T-helper 2 cell treated with Interferon-gamma antibody and Interleukin-4, amounts not matched to agents 5 μg/mL and 100 μg/mL, for 36 hours (primary cell): ENCODE results near the gene MINDY1.

Experiments
- DNase-seq: peaks from one replicate; pipeline ENCODE4 v3.0.0; 2021; ENCODE audit warnings: low spot score
- H3K27ac Mint-ChIP-seq: one replicate; pipeline ENCODE4 v1.8.0; 2021; ENCODE audit warnings: mild to moderate bottlenecking, mixed read lengths
- H3K27me3 Mint-ChIP-seq: one replicate; pipeline ENCODE4 v1.8.0; 2021; ENCODE audit warnings: low read depth, mixed read lengths
- H3K36me3 Mint-ChIP-seq: one replicate; pipeline ENCODE4 v1.8.0; 2021; ENCODE audit warnings: low read depth, mixed read lengths
- H3K4me1 Mint-ChIP-seq: one replicate; pipeline ENCODE4 v1.8.0; 2021; ENCODE audit warnings: low read depth, mixed read lengths
- H3K4me3 Mint-ChIP-seq: one replicate; pipeline ENCODE4 v1.8.0; 2022; ENCODE audit warnings: mild to moderate bottlenecking, moderate library complexity, mixed read lengths
- H3K9me3 Mint-ChIP-seq: one replicate; pipeline ENCODE4 v1.8.0; 2021; ENCODE audit warnings: mixed read lengths

Gene MINDY1

DNA sequence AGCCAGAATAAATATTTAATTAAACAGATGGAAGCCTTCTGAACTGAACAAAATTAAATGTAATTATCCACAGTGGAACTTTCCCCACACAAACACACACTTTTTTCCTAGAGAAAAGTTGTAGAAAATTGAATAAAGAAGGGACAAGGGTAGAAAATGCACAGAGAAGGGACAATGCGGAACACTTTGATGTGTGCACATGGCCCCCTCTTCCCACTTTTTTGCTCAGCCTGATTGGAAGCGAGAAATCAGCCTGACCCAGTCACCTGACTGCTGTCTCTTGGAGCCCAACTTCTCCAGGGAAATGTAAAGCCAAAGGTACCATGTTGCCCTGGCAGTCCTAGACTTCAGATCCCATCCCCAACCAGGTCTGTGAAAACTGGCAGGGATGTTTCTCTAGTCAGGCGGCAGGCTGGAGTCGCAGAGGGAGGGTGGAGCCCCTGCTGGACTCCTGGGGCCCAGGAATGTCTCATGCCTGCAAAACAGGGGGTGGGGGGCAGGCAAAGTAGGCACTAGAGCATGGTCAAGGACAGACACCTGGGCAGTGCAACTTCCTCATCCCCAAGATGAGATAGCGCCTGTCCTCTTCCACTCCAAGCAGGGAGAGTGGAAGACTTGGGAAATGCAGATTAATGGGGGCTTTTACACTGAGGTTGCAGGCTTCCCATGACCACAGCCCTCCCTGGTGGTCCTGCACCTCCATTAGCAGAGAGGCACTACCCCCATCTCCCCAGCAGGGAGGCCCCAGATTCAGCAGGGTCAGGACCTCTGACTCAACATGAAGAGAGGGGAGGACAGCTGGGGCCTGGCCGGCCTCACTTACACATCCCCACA lies 34.9 kb downstream of the MINDY1 start:
- Mint-ChIP-seq H3K36me3 (peaks cover 34% of the 10 kb centered on the region), H3K27me3 (no peaks in the 10 kb centered on the region), H3K4me1 (peaks cover 47% of the 10 kb centered on the region), H3K4me3 (peak overlapping the region; percentile 92), H3K9me3 (no peaks in the 10 kb centered on the region), H3K27ac (peak overlapping the region; percentile 81)
- no peak for DNase-seq

DNA sequence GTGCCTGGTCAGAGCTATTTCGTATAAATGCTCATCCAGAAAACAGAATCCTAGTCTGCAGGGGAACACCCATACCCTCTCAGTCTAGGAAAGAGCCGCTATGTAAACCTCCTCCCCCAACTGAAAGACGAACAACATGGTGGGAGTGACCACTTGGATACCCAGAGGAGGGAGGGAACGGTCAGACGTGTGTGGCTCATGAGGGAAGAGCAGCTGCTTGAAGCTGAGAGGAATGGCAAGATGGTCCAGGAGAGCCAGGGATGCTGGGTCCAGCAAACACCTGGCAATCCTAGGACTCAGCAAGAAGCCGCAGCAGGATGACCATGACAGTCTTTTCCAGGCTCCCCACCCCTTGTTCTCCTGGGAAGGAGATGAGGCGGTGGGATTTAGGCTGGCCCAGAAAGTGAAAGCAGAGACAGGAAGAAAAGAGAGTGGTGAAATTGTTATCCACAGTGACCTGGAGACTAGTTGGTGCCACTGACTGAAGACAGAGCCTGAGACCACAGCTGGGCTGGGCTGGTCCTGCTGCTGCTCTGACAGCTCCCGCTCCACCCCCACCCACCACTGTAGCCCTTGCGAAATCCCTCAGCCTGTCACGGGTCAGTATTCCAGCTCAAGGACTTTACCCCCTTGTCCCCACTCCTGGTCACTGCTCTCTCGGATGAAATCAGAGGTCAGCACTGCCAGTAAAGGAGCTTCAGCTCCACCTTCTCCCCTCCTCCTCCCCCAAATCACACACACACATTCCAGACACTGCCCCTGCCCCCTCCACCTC lies 35.7 kb downstream of the MINDY1 start:
- Mint-ChIP-seq H3K9me3 (no peaks in the 10 kb centered on the region), H3K36me3 (peaks cover 42% of the 10 kb centered on the region), H3K4me1 (peaks cover 42% of the 10 kb centered on the region), H3K27ac (peak overlapping the region; percentile 60), H3K4me3 (peak overlapping the region; percentile 50), H3K27me3 (no peaks in the 10 kb centered on the region)
- DNase-seq = no peak

DNA sequence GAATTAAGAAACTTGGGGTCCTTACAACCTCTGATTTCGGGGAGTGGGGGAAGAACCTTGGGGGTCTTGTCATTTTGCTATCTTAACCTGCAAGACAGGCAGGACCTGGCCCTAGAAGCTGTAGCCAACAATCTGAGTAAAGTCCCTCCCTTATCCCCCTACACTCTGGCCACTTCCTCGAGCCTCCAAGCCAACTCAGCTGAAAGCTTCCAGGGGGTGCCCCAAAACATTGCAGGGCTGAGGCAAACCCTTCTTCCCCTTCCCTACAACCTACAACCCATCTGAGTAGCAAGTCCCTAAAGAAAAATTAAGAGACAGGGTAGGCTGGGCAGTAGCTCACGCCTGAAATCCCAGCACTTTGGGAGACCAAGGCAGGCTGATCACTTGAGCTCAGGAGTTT lies 37.1 kb downstream of the MINDY1 start:
- DNase-seq = no peak
- Mint-ChIP-seq H3K36me3 (peaks cover 51% of the 10 kb centered on the region), H3K27ac (no peak overlapping the region), H3K4me3 (no peak overlapping the region), H3K9me3 (no peaks in the 10 kb centered on the region), H3K27me3 (no peaks in the 10 kb centered on the region), H3K4me1 (peaks cover 36% of the 10 kb centered on the region)

DNA sequence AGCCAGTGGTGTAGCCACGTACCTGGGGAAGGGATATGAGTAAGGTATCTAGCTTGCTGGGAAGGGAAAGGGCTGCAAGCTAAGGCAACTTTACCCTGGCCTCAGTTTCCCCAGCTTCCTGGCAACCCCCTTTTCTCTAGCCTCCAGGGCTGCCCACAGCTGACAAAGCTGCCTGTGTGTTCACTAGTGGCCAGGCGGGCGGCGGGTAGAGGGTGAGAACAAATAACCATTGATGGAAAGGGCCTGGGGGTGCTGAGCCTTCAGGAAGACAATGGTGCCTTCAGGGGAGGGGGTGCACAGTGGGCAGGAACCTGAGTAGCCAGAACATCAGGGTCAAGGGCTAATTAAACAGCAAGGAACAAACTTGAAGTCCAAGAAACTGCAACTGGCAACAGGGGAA lies 38.2 kb downstream of the MINDY1 start:
- H3K4me3 Mint-ChIP-seq = no peak overlapping the region
- no peak overlapping the region for H3K27ac Mint-ChIP-seq
- peaks cover 34% of the 10 kb centered on the region for H3K4me1 Mint-ChIP-seq
- no peaks in the 10 kb centered on the region for H3K9me3 Mint-ChIP-seq
- DNase-seq = no peak
- H3K36me3 Mint-ChIP-seq = peaks cover 56% of the 10 kb centered on the region
- H3K27me3 Mint-ChIP-seq = no peaks in the 10 kb centered on the region

DNA sequence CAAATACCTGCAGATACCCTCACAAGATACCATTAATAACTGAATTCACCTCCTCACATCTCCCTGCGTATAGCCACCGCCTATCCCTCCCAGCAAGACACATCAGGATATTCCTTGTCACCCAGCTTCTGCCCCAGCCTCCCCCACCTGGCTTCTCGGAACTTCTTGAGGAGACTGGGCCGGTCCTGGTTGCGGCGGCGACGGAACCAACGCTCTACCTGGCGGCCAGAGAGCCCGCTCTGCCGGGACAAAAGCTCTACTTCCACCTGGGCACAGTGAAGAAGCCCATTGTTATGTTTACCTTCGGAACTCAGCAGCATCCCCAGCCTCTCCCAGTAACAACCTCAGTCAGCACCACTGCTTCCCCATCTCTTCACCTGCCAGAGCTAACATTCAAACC lies 38.8 kb downstream of the MINDY1 start:
- Mint-ChIP-seq H3K27ac (no peak overlapping the region), H3K27me3 (no peaks in the 10 kb centered on the region), H3K4me3 (no peak overlapping the region), H3K36me3 (peaks cover 58% of the 10 kb centered on the region), H3K9me3 (no peaks in the 10 kb centered on the region), H3K4me1 (peaks cover 28% of the 10 kb centered on the region)
- no peak for DNase-seq

DNA sequence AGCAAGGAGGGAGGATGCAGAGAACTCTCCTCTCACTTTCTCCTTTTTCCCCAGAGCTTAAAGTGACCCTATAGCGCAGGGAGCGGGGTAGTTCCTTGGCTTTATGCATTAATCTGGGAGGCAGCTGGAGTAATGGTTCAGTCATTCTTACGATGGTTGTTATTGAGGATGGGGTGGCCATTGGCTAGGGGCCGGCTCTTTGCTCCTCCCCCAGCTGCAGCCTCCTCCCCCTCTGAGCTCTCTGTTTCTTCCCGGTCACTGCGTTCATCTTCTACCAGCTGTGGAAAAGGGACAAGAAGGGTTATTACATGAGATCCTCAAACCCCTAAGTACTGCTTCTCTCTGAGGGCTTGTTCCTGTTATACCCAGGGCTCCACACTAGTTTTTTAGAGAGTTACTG lies 40.7 kb downstream of the MINDY1 start:
- Mint-ChIP-seq H3K36me3 (peaks cover 67% of the 10 kb centered on the region), H3K4me3 (no peak overlapping the region), H3K27ac (no peak overlapping the region), H3K4me1 (peaks cover 11% of the 10 kb centered on the region), H3K9me3 (no peaks in the 10 kb centered on the region), H3K27me3 (no peaks in the 10 kb centered on the region)
- no peak for DNase-seq

DNA sequence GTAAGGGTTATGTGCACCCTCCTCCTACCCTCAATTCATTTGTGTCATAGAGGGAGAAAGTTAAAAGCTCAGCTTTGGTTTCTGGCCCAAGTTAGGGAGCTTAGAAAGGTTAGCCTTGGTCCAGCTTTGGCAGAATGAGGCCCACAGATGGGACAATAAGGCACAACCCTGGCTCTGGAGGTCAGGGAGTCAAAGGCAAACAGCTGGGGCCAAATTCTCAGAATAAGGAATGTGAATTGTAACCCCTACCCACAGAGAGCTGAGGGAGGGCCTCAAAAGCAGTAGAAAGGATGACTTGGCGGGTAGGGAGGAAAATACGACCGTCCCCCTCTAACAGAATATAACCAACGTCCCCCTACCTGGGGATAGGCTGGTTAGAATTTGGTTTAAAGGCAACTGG lies 41.1 kb downstream of the MINDY1 start:
- Mint-ChIP-seq H3K4me3 (no peak overlapping the region), H3K27me3 (no peaks in the 10 kb centered on the region), H3K9me3 (no peaks in the 10 kb centered on the region), H3K27ac (no peak overlapping the region), H3K4me1 (peaks cover 8% of the 10 kb centered on the region), H3K36me3 (peaks cover 67% of the 10 kb centered on the region)
- no peak for DNase-seq

DNA sequence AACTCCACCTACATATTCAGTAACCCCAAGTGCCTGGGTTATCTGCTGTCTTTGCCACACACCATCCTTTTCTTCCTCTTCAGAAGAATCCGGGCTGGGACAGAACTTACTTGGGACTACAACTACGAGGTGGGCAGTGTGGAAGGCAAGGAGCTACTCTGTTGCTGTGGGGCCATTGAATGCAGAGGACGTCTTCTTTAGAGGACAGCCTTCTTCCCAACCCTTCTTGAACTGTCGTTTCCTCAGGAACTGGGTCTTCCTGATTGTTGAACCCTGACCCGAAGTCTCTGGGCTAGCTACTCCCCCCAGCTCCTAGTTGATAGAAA lies 42.6 kb downstream of the MINDY1 start:
- Mint-ChIP-seq H3K27me3 (no peaks in the 10 kb centered on the region), H3K36me3 (peaks cover 79% of the 10 kb centered on the region), H3K9me3 (no peaks in the 10 kb centered on the region), H3K27ac (no peak overlapping the region), H3K4me1 (peaks cover 3% of the 10 kb centered on the region), H3K4me3 (no peak overlapping the region)
- DNase-seq = no peak

DNA sequence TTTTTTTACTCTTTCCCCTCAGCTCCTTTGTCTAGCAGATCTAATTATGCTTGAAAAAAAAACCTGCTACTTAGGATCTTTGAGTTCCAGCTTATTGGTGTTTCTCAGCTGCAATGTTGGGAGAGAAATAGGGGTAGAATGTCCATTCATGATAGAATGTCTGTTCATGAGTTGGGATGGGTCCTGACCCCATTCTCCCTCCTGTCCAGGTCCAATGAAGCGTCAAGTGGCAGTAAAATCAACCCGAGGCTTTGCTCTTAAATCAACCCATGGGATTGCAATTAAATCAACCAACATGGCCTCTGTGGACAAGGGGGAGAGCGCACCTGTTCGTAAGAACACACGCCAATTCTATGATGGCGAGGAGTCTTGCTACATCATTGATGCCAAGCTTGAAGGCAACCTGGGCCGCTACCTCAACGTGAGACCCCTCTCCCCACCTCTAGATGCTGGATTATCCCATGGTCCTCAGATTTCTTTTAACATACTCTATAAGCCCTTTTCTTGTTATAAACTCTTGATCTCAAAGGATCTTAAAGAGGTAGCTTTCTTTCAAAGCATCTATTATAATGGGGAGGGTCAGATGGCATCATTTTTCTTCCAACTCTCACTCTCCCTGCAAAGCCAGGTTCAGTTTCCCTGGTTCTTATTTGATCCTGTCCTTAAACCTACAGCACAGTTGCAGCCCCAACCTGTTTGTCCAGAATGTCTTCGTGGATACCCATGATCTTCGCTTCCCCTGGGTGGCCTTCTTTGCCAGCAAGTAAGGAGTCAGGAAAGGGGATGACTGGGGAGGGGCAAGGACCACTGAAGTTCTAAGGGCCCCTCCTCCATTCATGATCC lies 43.2 kb downstream of the MINDY1 start:
- Mint-ChIP-seq H3K27me3 (no peaks in the 10 kb centered on the region), H3K9me3 (no peaks in the 10 kb centered on the region), H3K4me3 (no peak overlapping the region), H3K4me1 (no peaks in the 10 kb centered on the region), H3K36me3 (peaks cover 75% of the 10 kb centered on the region), H3K27ac (no peak overlapping the region)
- DNase-seq = no peak

DNA sequence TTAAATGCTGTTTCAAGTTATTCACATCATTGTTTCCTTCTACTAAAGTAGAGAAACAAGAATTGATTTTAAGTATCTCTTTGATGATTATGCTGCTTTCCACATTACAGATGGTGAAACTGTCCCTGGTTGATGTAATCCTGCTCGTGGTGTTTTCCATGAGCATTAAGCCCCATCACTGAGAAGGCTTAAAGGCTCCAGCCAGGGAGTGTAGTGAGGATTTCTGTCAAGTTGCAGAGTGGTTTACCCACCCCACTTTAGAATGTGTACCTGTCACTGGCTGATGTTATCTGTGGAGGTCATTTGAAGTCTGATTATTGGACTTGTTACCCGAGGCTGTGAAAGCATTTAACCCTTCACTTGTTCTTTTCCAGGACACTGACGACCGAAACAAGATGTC lies 44.9 kb downstream of the MINDY1 start:
- Mint-ChIP-seq H3K9me3 (no peaks in the 10 kb centered on the region), H3K27ac (no peak overlapping the region), H3K27me3 (no peaks in the 10 kb centered on the region), H3K36me3 (peaks cover 68% of the 10 kb centered on the region), H3K4me1 (no peaks in the 10 kb centered on the region), H3K4me3 (no peak overlapping the region)
- DNase-seq = no peak

DNA sequence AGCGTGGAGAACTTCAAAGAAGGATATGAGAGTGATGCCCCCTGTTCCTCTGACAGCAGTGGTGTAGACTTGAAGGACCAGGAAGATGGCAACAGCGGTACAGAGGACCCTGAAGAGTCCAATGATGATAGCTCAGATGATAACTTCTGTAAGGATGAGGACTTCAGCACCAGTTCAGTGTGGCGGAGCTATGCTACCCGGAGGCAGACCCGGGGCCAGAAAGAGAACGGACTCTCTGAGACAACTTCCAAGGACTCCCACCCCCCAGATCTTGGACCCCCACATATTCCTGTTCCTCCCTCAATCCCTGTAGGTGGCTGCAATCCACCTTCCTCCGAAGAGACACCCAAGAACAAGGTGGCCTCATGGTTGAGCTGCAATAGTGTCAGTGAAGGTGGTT lies 46.1 kb downstream of the MINDY1 start:
- H3K36me3 Mint-ChIP-seq = peaks cover 57% of the 10 kb centered on the region
- no peaks in the 10 kb centered on the region for H3K4me1 Mint-ChIP-seq
- H3K27ac Mint-ChIP-seq = no peak overlapping the region
- DNase-seq = no peak
- H3K4me3 Mint-ChIP-seq = no peak overlapping the region
- no peaks in the 10 kb centered on the region for H3K27me3 Mint-ChIP-seq
- H3K9me3 Mint-ChIP-seq = no peaks in the 10 kb centered on the region

DNA sequence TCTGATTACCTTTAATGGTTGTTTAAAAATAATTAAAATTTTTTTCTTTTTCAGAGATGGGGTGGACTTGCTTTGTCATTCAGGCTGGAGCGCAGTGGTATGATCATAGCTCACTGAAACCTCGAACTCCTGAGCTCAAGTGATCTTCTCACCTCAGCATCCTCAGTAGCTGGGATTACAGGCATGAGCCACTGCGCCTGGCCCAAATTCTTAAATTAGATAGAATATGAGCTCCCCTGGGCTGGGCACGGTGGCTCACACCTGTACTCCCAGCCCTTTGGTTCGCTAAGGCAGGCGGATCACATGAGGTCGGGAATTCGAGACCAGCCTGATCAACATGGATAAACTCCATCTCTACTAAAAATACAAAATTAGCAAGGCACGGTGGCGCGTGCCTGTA lies 49.0 kb downstream of the MINDY1 start:
- no peak for DNase-seq
- Mint-ChIP-seq H3K36me3 (peaks cover 57% of the 10 kb centered on the region), H3K27ac (no peak overlapping the region), H3K9me3 (no peaks in the 10 kb centered on the region), H3K4me1 (no peaks in the 10 kb centered on the region), H3K4me3 (no peak overlapping the region), H3K27me3 (no peaks in the 10 kb centered on the region)

DNA sequence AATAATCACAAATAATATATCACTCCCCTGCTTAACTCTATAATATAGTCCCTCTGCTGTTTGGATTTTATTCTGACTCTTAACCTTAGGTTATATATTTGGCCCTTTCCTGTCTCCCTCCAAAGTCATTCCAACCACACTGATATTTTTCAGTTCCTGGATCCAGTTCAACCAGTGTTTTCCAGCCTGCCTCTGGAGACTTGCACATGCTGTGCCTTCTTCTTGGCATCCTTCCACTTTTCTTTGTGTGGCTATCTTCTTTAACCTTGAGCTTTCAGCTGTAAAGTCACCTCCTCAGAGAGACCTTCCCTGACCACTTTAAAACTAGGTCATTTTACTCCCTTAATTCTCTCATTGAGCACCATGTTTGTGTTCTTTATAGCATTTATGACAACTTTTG lies 51.4 kb downstream of the MINDY1 start:
- no peak for DNase-seq
- Mint-ChIP-seq H3K27ac (no peak overlapping the region), H3K27me3 (no peaks in the 10 kb centered on the region), H3K36me3 (peaks cover 57% of the 10 kb centered on the region), H3K4me3 (no peak overlapping the region), H3K4me1 (no peaks in the 10 kb centered on the region), H3K9me3 (no peaks in the 10 kb centered on the region)

DNA sequence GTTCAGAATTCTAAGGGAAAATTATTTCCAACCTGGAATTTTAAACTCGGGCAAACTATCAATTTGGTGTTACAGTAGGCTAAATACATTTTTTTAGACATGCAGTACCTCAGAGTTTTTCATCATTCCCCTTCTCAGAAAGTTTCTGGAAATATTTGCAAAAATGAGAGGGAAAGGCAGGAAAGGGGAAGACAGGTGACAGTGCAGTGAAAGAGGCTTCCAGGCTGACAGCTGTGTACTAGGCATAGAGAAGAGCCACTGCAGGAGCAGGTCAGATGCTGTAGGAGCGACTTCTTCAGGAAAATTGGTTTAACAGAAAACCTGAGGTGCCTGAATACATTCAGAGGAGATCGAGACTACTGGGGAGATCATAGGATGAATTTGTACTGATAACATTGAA lies 52.0 kb downstream of the MINDY1 start:
- H3K4me1 Mint-ChIP-seq = no peaks in the 10 kb centered on the region
- no peak overlapping the region for H3K4me3 Mint-ChIP-seq
- no peaks in the 10 kb centered on the region for H3K27me3 Mint-ChIP-seq
- H3K36me3 Mint-ChIP-seq = peaks cover 54% of the 10 kb centered on the region
- no peak for DNase-seq
- H3K27ac Mint-ChIP-seq = no peak overlapping the region
- H3K9me3 Mint-ChIP-seq = no peaks in the 10 kb centered on the region
